DOHH2 (cell line): ENCODE results near the gene EEF2.

Experiments
- H3F3A ChIP-seq: fragments of 200-600 bp; sonication (generic), shearing (Covaris generic); 2 replicates; pipeline ENCODE4 v1.6.0; 2016; ENCODE audit warnings: antibody characterized with exemption, mild to moderate bottlenecking; ENCODE audit not compliant: control insufficient read depth, insufficient read depth
- H3K27ac ChIP-seq: fragments of 200-600 bp; sonication (generic); 2 replicates; pipeline ENCODE4 v1.5.1; 2014; ENCODE audit warnings: low read depth, mild to moderate bottlenecking, low read length, moderate library complexity
- H3K27me3 ChIP-seq: fragments of 200-600 bp; sonication (generic); 2 replicates; pipeline ENCODE4 v1.6.1; 2014; ENCODE audit warnings: mild to moderate bottlenecking, low read length, mixed read lengths; ENCODE audit not compliant: control insufficient read depth
- H3K36me3 ChIP-seq: fragments of 200-600 bp; sonication (generic); 2 replicates; pipeline ENCODE4 v1.6.1; 2014; ENCODE audit warnings: mild to moderate bottlenecking, low read length, moderate library complexity, mixed read lengths; ENCODE audit not compliant: control insufficient read depth
- H3K4me1 ChIP-seq: fragments of 200-600 bp; sonication (generic); 2 replicates; pipeline ENCODE4 v1.6.1; 2014; ENCODE audit warnings: mild to moderate bottlenecking, low read length, mixed read lengths; ENCODE audit not compliant: control insufficient read depth
- H3K4me2 ChIP-seq: fragments of 200-600 bp; sonication (generic); 2 replicates; pipeline ENCODE4 v1.6.0; 2014; ENCODE audit warnings: mild to moderate bottlenecking, low read length, moderate library complexity
- H3K4me3 ChIP-seq: fragments of 200-600 bp; sonication (generic); 2 replicates; pipeline ENCODE4 v1.5.1; 2014; ENCODE audit warnings: mild to moderate bottlenecking, low read length, mixed read lengths
- H3K79me2 ChIP-seq: fragments of 200-600 bp; sonication (generic); 2 replicates; pipeline ENCODE4 v1.6.1; 2014; ENCODE audit warnings: mild to moderate bottlenecking, low read length, mixed read lengths; ENCODE audit not compliant: control insufficient read depth
- H3K9me2 ChIP-seq: fragments of 200-600 bp; sonication (generic); replicated peaks from 2 replicates; pipeline ENCODE4 v1.6.1; 2014; ENCODE audit warnings: mild to moderate bottlenecking, low read length, mixed read lengths; ENCODE audit not compliant: control insufficient read depth
- H3K9me3 ChIP-seq: fragments of 200-600 bp; sonication (generic); 2 replicates; pipeline ENCODE4 v1.6.1; 2014; ENCODE audit warnings: antibody characterized with exemption, low read length, mixed read lengths; ENCODE audit not compliant: control insufficient read depth, insufficient read depth
- H4K20me1 ChIP-seq: fragments of 200-600 bp; sonication (generic); 2 replicates; pipeline ENCODE4 v1.6.0; 2014; ENCODE audit warnings: low read depth, mild to moderate bottlenecking, antibody characterized with exemption, low read length, moderate library complexity; ENCODE audit not compliant: control insufficient read depth, insufficient read depth
- CTCF ChIP-seq: fragments of 200-600 bp; sonication (generic); IDR thresholded peaks from one replicate; pipeline ENCODE4 v1.5.1; 2014; ENCODE audit warnings: antibody characterized with exemption, mild to moderate bottlenecking, low read depth, low read length; ENCODE audit not compliant: poor library complexity, severe bottlenecking
- EZH2phosphoT487 ChIP-seq: fragments of 200-600 bp; sonication (generic); IDR thresholded peaks from 2 replicates; pipeline ENCODE4 v1.6.1; 2017; ENCODE audit warnings: borderline replicate concordance, mild to moderate bottlenecking, antibody characterized with exemption, low read length, moderate library complexity, mixed read lengths

EEF2 gene

GRCh38 chr19:4030552-4030951 lies 45.3 kb upstream of the EEF2 start:
- Histone ChIP-seq H3K4me1 (no peaks in the 10 kb centered on the region), H3K27ac (no peak overlapping the region), H3K4me3 (no peak overlapping the region), H3K27me3 (no peaks in the 10 kb centered on the region), H3K79me2 (no peaks in the 10 kb centered on the region), H3K9me2 (no peaks in the 10 kb centered on the region), H3F3A (no peaks in the 10 kb centered on the region), H3K36me3 (peaks cover 17% of the 10 kb centered on the region), H3K4me2 (no peak overlapping the region), H4K20me1 (no peaks in the 10 kb centered on the region), H3K9me3 (peaks cover 1% of the 10 kb centered on the region; the same call in 1 of the 2 replicates)
- TF ChIP-seq CTCF (no peak), EZH2phosphoT487 (no peak)

- Histone ChIP-seq H3F3A (no peaks in the 10 kb centered on the region), H3K9me3 (no peaks in the 10 kb centered on the region), H3K4me2 (no peak overlapping the region), H3K4me1 (no peaks in the 10 kb centered on the region), H4K20me1 (no peaks in the 10 kb centered on the region), H3K4me3 (no peak overlapping the region), H3K9me2 (no peaks in the 10 kb centered on the region), H3K36me3 (peaks cover 11% of the 10 kb centered on the region; the same call in 1 of the 2 replicates), H3K27ac (no peak overlapping the region), H3K79me2 (no peaks in the 10 kb centered on the region), H3K27me3 (no peaks in the 10 kb centered on the region)
- TF ChIP-seq EZH2phosphoT487 (no peak), CTCF (no peak)
These were observed 44.0 kb upstream of the EEF2 start for GRCh38 chr19:4029247-4029614.

GRCh38 chr19:4028334-4029246 lies 43.3 kb upstream of the EEF2 start:
- H3K79me2 ChIP-seq, result no peaks in the 10 kb centered on the region
- TF ChIP-seq CTCF (no peak), EZH2phosphoT487 (no peak)
- H3K9me3 ChIP-seq, result no peaks in the 10 kb centered on the region
- no peaks in the 10 kb centered on the region for H3F3A ChIP-seq
- H3K27me3 ChIP-seq, result no peaks in the 10 kb centered on the region
- H3K4me3 ChIP-seq, result no peak overlapping the region
- H3K9me2 ChIP-seq, result no peaks in the 10 kb centered on the region
- no peak overlapping the region for H3K27ac ChIP-seq
- H4K20me1 ChIP-seq, result no peaks in the 10 kb centered on the region
- no peaks in the 10 kb centered on the region for H3K4me1 ChIP-seq
- H3K36me3 ChIP-seq, result peaks cover 4% of the 10 kb centered on the region; the same call in 1 of the 2 replicates
- H3K4me2 ChIP-seq, result no peak overlapping the region
